ENCODE data around the gene ABCA7.

- TF ChIP-seq EP300 (IDR thresholded peaks at IDR 0.05) (no peak), POLR2A (IDR thresholded peaks at IDR 0.05; ENCODE audit: low read depth) (no peak)
- TF ChIP-seq, protein P1, sequence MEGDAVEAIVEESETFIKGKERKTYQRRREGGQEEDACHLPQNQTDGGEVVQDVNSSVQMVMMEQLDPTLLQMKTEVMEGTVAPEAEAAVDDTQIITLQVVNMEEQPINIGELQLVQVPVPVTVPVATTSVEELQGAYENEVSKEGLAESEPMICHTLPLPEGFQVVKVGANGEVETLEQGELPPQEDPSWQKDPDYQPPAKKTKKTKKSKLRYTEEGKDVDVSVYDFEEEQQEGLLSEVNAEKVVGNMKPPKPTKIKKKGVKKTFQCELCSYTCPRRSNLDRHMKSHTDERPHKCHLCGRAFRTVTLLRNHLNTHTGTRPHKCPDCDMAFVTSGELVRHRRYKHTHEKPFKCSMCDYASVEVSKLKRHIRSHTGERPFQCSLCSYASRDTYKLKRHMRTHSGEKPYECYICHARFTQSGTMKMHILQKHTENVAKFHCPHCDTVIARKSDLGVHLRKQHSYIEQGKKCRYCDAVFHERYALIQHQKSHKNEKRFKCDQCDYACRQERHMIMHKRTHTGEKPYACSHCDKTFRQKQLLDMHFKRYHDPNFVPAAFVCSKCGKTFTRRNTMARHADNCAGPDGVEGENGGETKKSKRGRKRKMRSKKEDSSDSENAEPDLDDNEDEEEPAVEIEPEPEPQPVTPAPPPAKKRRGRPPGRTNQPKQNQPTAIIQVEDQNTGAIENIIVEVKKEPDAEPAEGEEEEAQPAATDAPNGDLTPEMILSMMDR (IDR thresholded peaks at IDR 0.05): no peak
These were observed 40.7 kb downstream of the ABCA7 start for GRCh38 chr19:1080360-1081161.

Data from esophagus muscularis mucosa (tissue), 4 donors.